GM19438 (cell line): Measurements from ENCODE around the gene ENDOG.
"Not testable (repeated sequence)": the region's sequence is repeated elsewhere in the genome, so short reads cannot be mapped to it uniquely, and the experiment has no call there.

ENCODE experiments used
- ATAC-seq: cut with Tn5 transposase; IDR thresholded peaks from one replicate; pipeline ENCODE4 v1.9.1; 2021; ENCODE audit warnings: low read depth; ENCODE audit not compliant: unreplicated experiment

Gene ENDOG

DNA sequence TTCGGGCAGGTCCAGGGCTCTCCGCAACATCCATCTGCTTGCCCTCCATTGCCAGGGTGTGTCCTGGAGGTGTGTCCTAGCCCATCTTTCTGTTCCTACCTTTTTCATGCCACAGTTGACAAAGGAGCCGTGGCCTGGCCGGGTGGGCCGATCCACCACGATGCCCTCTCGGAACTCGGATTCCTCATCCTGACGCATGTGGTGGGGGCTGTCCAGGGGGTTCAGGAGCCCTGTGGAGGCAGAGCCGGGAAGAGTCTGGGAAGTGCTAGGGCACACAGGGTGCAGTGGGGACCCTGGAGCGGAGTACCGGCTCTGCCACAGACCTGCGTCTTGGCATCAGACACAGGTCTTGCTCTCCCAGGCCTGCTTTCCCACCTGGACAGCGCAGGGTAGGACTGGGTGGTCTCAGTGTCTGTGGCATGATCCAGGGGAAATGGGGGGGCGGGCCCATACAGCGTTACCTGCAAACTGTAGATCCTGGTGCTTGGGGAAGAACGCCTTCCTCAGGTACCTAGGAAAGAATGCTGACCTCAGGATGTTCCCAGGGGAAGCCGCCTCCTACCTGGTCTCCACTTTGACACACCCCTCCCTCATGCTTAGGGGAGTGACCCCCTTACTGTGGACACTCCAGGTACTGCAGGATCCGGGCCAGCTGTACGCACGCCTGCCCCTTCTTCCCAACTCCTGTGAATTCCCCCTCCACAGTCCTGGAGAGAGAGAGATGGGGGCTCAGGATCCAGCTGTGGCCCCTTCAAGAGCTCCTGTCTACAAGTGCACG is 7.8 kb downstream of the ENDOG start:
- no peak for ATAC-seq

DNA sequence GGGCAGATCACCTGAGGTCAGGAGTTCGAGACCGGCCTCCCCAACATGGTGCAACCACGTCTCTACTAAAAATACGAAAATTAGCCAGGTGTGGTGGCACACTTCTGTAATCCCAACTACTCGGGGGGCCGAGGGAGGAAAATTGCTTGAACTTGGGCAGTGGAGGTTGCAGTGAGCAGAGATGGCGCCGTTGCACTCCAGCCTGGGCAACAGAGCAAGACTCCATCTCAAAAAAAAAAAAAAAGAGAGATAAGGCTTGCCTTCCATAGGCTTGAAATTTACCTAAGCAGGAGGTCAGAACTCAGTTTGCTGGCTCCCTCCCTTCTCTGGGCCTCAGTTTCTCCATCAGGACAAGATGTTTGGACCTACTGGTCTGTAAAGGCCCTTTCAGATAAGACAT is 10.0 kb downstream of the ENDOG start:
- no peak for ATAC-seq

DNA sequence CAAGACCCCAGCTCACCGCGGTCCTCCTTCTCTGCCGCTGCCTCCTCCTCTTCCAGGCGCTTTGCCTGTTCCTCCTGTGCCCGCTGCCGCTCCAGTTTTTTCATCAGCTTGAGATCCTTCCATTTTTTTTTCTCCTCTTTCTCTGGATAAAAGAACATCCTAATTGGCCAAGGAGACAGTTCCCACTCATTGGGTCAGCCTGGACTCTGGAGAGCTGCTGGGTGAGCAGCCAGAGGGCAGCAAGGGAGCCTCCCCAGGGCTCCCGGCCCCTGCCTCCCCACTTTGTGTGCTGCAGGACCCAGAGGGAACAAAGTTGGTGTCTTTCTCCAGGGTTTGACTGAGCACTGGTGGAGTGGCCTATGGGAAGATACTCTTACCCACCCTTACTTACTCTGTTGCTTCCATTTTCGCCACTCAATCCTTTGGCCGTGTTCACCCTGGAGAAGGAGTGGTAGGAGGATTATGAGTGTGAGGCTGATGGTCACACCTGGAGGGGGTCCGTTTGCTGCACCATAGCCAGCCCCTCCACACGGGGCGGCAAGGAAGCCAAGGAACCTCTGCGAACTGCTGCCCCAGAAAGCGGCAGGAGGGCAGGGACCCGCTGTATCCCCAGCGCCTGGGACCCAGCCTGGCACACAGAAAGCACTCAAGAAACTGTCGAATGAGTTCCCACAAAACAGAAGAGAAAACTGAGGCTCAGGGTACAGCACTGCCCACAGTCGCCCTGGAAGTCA is 10.6 kb downstream of the ENDOG start:
- no peak for ATAC-seq

DNA sequence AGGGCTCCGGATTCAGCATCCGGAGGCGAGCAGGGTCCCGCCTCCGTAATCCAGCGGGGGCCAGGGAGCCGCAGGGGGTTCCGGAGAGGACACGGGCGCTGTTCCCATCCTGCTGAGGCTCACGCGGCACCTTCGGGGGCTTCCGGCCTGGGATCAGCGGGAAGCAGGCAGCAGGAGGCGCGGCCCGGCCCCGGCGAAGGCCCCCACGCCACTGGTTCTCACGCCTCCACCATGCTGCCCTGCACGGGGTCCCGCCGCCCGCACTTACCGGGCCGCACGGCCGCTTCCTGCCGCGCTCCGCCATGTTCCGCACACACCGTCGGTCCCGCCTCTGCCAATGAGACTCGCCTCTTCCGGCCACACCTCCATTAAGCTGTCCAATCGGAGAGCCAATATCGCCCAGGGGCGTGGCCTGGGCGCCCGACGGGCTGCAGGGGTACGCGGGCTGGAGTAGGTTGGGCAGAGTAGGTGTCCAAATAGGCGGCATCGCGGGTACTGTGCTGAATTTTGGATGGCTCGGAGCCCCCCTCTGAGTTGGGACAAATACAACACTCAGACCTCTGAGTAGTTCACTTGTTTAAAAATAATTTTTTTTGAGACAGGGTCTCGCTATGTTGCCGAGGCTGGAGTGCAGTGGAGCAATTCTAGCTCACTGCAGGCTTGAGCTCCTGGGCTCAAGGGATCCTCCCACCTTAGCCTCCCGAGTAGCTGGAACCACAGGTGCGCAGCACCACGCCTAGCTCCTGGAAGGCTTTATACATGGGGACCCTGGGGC is 11.4 kb downstream of the ENDOG start, which contains the start of gene SPOUT1:
TSS of gene SPOUT1 (minus strand) at position 318 of the 775 bp plus-strand sequence. CDS start at position 304, 14 bp downstream.
- peak; percentile 95 for ATAC-seq

DNA sequence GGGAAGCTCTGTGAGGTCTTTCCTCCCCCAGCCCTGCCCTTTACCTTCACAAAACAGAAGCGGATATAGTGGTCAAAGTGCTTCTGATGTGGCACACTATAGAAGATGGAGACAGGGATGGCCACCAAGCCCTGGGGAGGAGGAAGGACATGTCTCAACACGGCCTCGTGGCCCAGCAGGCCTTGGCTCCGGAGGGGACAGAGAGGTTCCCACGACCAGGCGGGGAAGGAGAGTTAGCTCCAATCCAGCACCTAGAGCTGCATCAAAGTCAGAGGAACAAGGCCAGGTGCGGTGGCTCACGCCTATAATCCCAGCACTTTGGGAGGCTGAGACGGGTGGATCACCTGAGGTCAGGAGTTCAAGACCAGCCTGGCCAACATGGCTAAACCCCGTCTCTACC is 15.4 kb downstream of the ENDOG start:
- ATAC-seq = no peak

DNA sequence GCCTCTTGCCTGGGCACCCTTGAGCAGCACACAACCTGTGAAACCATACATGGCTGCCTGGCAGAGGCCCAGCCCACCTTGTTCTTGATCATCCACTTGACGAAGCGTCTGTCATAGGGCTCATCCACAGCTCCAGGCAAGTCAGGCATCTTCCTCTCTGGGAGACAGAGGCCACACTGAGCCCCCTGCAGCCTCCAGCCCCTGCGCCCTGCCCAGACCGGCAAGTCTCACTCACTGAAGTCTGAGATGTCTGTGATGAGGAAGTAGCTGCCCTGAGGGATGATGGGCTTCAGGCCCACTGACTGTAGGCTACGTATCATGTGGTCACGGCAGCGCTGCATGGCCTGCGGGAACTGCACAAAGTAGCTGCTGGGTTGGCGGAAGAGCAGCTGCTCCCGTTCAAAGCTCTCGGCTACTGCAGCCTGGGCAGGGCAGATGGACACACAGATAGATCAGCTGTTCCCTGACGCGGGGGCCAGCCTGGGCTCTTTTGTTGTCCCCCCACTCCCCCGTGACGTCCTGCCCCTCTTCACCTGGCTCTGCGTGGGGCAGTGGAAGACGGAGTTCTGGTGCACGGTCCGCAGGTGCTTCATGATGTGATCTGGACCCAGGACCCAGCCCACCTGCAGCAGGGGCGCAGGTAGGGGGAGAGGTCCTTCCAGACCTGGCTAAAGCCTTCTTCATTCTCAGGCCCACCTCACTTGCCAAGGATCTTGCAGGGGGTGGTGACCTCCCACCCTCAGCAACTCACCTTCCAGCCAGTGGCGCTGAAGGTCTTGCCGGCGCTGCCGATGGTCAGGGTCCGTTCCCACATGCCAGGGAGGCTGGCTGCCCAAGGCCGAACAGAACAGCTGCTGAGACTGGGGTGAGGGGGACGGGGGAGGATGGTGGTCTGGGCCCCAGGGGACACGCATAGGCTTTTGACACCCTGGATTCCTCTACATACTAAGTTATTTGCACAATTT is 17.2 kb downstream of the ENDOG start:
- no peak for ATAC-seq

DNA sequence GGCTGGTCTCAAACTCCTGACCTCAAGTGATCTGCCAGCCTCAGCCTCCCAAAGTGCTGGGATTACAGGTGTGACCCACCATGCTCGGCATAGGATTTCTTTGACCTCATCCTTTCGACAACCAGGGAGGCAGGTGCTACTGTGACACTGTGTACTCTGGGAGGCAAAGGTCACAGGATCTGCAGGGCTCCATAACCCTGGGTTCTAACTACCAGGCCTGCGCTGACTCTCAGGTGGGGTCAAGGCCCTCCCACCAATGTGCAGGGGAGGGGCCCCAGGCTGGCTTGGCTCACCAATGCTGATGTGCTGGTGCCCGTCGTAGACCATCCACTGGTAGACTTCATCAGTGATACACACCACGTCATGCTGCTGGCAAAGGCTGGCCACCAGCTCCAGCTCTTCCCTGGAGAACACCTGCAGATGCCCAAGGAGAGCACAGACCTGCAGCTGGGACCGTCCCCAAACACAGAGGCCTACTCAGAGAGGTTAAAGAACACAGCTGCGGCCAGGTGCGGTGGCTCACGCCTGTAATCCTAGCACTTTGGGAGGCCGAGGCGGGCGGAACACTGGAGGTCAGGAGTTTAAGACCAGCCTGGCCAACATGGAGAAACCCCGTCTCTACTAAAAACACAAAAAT is 18.3 kb downstream of the ENDOG start:
- ATAC-seq = no peak

DNA sequence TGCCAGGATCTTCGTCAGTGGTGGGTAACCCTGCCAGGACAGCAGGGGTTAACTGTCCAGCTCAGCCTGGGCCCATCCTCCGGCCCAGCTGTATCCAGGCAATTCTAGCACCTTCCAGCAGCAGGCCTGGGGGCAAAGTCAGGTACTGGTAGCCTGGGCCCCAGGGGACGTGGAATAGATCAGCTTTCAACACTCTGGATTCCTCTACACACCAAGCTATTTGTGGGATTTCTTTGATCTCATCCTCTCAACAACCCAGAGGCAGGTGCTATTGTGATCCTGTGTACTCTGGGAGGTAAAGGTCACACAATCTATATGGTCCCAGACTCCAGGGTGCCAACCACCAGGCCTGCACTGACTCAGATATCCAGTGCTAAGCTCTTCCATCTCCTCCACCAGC is 20.0 kb downstream of the ENDOG start:
- ATAC-seq = no peak

DNA sequence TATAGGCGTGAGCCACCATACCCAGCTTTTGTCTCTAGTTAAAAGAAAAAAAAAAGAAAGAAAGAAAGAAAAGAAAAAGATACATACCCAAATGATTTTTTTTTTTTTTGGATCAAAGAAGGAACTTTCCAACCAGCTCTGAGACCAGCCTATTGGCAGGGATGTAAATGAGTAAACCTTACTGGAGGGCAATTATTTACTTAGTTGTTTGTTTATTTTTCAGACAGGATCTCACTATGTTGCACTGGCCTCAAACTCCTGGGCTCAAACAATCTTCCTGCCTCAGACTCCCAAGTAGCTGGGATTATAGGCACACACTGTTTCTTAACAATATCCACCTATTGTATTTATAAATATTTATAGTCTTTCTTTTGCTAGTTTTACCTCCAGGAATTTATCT is 22.2 kb downstream of the ENDOG start:
- no peak for ATAC-seq

DNA sequence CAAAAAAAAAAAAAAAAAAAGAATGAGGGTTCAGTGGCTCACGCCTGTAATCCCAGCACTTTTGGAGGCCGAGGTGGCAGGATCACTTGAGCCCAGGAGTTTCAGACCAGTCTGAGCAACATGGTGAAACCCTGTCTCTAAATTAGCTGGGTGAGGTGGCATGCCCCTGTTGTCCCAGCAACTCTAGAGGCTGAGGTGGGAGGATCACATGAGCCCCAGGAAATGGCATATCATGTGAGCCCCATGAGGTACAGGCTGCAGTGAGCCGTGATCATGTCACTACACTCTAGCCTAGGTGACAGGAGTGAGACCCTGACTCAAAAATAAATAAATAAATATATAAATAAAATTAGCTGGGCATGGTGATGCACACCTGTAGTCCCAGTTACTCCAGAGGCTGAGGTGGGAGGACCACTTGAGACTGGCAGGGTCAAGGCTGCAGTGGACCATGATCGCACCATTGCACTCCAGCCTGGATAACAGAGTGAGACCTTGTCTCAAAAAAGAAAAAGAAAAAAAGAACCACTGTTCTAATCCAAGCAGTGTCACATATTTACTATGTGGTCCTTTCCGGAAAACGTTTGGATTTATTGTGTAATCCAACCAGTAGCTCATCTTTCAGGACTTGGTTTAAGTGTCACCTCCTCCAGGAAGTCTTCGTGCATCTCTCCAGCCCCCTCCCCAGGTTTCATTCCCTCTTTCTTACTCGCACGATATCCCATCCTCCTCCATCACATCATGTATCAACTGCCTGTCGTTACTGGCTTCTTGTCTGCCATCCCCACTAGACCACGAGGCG is 23.6 kb downstream of the ENDOG start:
- no peak for ATAC-seq

DNA sequence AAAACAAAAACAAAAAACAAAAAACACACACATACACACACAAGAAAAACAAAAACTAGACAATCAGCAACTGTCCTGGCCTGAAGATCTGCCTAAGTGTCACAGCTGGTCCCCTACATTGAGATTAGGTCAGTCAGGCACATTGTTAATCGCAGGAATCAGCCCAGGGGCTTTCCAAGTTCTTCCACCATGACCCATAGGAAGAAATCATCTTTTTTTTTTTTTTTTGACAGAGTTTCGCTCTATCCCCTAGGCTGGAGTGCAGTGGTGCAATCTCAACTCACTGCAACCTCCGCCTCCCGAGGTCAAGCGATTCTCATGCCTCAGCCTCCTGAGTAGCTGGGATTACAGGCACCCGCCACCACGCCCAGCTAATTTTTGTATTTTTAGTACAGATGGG is 24.9 kb downstream of the ENDOG start:
- not testable (repeated sequence) for ATAC-seq

DNA sequence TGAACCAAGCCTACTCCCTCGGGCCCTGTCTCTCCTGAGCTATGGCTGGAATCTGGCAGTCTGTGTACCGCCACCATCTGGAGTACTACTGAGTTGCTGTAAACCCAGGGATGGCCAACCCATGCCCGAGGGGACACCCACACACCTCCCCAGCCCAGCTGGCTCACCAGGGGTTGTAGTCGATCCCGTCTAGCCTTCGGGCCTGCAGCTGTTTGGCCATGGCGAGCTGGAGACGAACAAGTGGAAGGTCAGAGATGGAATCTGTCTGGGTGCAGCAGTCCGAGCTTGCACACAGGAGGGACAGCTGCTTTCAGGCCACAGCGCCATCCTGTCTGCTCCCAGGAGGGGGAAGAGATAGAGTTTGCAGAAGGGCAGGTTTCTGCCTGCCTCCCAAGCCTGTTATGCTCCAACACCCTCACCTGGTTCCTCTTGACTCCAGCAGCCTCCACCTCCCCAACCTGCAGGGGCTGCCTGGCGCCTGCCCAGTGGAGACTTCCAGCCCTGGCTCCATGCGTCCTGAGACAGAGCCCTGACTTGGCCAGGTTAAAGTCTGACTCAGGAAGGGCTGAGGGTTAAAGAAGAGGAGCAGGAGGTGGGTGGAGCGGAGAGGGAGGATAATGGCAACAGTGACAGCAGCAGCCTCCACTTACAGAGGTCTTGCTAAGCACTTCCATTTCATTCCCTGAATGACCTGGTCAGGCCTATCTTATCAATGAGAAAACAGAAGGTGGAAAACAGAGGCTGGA is 27.1 kb downstream of the ENDOG start:
- no peak for ATAC-seq

DNA sequence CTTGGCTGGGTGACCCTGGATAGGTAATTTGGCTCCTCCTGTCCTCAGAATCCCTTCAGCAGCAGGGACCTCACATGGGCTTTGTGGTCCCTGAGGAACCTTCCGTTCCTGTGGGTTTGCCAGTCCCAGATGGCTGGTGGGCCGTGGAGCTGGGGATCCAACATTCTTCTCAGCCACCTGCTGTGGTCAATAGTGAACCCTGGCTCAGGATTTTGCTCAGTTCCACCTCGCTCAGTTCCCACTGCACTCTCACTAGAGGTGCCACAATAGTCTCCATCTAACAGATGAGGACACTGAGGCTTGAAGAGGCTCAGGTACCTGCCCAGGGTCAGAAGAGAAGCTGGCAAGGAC is 28.4 kb downstream of the ENDOG start:
- ATAC-seq = no peak

DNA sequence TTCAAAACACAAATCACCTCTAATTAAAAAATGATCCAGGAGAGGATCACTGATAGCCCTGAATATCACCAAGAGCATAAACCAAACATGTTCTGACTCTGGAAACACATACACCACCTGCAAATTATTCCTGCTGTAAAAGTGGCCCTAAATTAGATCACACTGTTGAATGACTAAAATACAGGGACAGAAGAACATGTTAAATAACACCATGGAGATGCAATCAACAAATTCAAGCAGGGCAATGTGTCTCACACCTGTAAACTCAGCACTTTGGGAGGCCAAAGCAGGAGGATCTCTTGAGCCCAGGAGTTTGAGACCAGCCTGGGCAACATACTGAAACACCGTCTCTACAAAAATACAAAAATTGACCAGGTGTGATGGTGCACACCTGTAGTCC is 29.5 kb downstream of the ENDOG start:
- ATAC-seq = no peak

DNA sequence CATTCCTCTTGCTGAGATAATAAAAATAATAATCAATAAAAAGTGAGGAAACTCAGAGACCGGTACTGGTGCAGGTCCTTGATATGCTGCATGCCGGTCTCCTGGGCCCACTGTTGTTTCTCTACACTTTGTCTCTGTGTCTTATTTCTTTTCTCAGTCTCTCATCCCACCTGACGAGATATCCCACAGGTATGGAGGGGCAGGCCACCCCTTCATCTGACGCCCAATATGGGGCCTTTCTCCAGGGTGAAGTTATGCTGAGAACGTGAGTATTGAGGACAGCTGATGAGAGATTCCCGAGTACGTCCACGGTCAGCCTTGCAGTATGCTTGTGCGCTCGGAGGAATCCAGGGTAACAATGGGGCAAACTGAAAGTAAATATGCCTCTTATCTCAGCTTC is 32.7 kb downstream of the ENDOG start:
- ATAC-seq = not testable (repeated sequence)

DNA sequence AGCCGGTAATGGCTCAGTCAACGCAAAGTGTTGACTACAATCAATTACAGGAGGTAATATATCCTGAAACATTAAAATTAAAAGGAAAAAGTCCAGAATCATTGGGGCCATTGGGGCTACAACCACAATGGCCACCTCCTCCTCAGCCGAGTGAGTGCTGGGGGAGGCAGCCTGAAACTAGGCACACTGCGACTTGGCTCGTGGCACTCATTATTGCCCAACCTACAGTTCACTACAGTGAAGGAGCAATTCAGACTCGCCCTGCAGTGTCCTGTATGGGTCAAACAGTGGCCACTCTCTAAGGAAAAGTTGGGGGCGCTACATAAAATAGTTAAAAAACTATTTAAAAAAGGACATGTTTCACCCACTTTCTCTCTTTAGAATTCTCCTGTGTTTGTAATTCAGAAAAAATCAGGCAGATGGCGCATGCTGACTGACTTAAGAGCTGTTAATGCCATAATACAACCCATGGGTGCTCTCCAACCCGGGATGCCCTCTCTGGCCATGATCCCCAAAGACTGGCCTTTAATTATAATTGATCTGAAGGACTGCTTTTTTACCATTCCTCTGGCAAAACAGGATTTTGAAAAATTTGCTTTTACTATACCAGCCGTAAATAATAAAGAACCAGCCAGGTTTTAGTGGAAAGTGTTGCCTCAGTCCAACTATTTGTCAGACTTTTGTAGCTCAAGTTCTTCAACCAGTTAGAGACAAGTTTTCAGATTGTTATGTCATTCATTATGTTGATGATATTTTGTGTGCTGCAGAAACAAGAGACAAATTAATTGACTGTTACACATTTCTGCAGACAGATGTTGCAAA is 33.7 kb downstream of the ENDOG start:
- ATAC-seq = not testable (repeated sequence)

DNA sequence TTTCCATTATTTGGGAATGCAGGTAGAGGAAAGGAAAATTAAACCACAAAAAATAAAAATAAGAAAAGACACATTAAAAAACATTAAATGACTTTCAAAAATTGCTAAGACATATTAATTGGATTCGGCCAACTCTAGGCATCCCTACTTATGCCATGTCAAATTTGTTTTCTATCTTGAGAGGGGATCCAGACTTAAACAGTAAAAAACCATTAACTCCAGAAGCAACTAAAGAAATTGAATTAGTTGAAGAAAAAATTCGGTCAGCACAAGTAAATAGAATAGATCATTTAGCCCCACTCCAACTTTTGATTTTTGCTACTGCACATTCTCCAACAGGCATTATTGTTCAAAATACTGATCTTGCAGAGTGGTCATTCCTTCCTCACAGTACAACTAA is 34.3 kb downstream of the ENDOG start:
- ATAC-seq = not testable (repeated sequence)
